HepG2 (cell line): ENCODE measurements around the gene DHX8. TPM values are rescaled to one million over a fixed set of nuclear protein-coding genes. Genes with fewer than 3 reads are reported as not detected.

Source experiments
- ADNP ChIP-seq: sonication (generic); formaldehyde crosslinking; IDR thresholded peaks from 2 replicates; pipeline ENCODE4 v1.4.0; 2020; ENCODE audit warnings: missing genetic modification reagents
- CBX5 ChIP-seq: sonication (generic); formaldehyde crosslinking; IDR thresholded peaks from 2 replicates; pipeline ENCODE4 v1.4.0; 2020; ENCODE audit warnings: missing genetic modification reagents, borderline replicate concordance
- CEBPG ChIP-seq: IDR thresholded peaks from 2 replicates; pipeline ENCODE4 v1.6.1; 2016
- CHD2 ChIP-seq: IDR thresholded peaks from 2 replicates; pipeline ENCODE4 v1.6.1; 2011; ENCODE audit warnings: low read depth, low read length, improper control_type of control experiment
- CREB1 ChIP-seq, 2 experiments: fragments of 450-650 bp in 1 of 2; IDR thresholded peaks; 2 replicates each; pipeline ENCODE4 v1.6.1; 2016 to 2017; ENCODE audit warnings: control low read depth in 1 of 2, mild to moderate bottlenecking in 1 of 2, missing compliant biosample characterization in 1 of 2, missing genetic modification characterization in 1 of 2
- FOXO4 ChIP-seq: sonication (generic); formaldehyde crosslinking; conservative IDR thresholded peaks from 2 replicates; pipeline ENCODE4 v1.8.1; 2023; ENCODE audit warnings: missing genetic modification reagents
- HDAC1 ChIP-seq: sonication (generic); formaldehyde crosslinking; IDR thresholded peaks from 2 replicates; pipeline ENCODE4 v1.5.1; 2020; ENCODE audit warnings: mild to moderate bottlenecking, missing genetic modification reagents
- HMGXB4 ChIP-seq, 2 experiments: sonication (generic) in 1 of 2; formaldehyde crosslinking in 1 of 2; IDR thresholded peaks; 2 replicates each; pipeline versions ENCODE4 v1.4.0 to v1.6.1; 2018 to 2020; ENCODE audit warnings: missing genetic modification reagents in 2 of 2, borderline replicate concordance in 1 of 2, low read depth in 1 of 2, mild to moderate bottlenecking in 1 of 2, missing biosample characterization in 1 of 2
- JUND ChIP-seq: sonication (generic); formaldehyde crosslinking; IDR thresholded peaks from 2 replicates; pipeline ENCODE4 v1.8.0; 2022; ENCODE audit warnings: mild to moderate bottlenecking, missing genetic modification reagents
- KMT2B ChIP-seq: IDR thresholded peaks from 2 replicates; pipeline ENCODE4 v1.6.1; 2016; ENCODE audit warnings: missing genetic modification reagents, missing compliant biosample characterization
- MEIS1 ChIP-seq: sonication (generic); formaldehyde crosslinking; IDR thresholded peaks from 2 replicates; pipeline ENCODE4 v1.9.0; 2021; ENCODE audit warnings: mild to moderate bottlenecking, missing genetic modification reagents, moderate library complexity, borderline replicate concordance
- MYPOP ChIP-seq: sonication (generic); formaldehyde crosslinking; IDR thresholded peaks from 2 replicates; pipeline ENCODE4 v1.8.1; 2023; ENCODE audit warnings: mild to moderate bottlenecking, moderate library complexity, missing genetic modification reagents
- NFE2 ChIP-seq: sonication (generic); formaldehyde crosslinking; IDR thresholded peaks from 2 replicates; pipeline ENCODE4 v1.4.0; 2020; ENCODE audit warnings: missing genetic modification reagents
- ONECUT2 ChIP-seq: sonication (generic); formaldehyde crosslinking; IDR thresholded peaks from 2 replicates; pipeline ENCODE4 v1.4.0; 2020; ENCODE audit warnings: missing genetic modification reagents
- POLR2A ChIP-seq, 2 experiments: IDR thresholded peaks; 2 replicates each; pipeline ENCODE4 v1.6.1; 2011; ENCODE audit warnings: low read depth in 2 of 2, low read length in 2 of 2, mild to moderate bottlenecking in 1 of 2, moderate library complexity in 1 of 2; ENCODE audit not compliant: insufficient read depth in 1 of 2
- SNRNP70 ChIP-seq: fragments of 200-400 bp; formaldehyde crosslinking; IDR thresholded peaks from 2 replicates; pipeline ENCODE4 v1.6.1; 2017; ENCODE audit warnings: mild to moderate bottlenecking, low read depth, low read length, moderate library complexity
- ZBTB21 ChIP-seq: sonication (generic); formaldehyde crosslinking; IDR thresholded peaks from 2 replicates; pipeline ENCODE4 v1.4.0; 2020; ENCODE audit warnings: missing genetic modification reagents
- ZNF205 ChIP-seq: IDR thresholded peaks from 2 replicates; pipeline ENCODE4 v1.6.1; 2018; ENCODE audit warnings: missing biosample characterization, missing genetic modification reagents
- ZNF207 ChIP-seq: fragments of 450-650 bp; IDR thresholded peaks from 2 replicates; pipeline ENCODE4 v1.6.1; 2016; ENCODE audit warnings: antibody characterized with exemption, borderline replicate concordance
- ZNF430 ChIP-seq: sonication (generic); formaldehyde crosslinking; IDR thresholded peaks from 2 replicates; pipeline ENCODE4 v1.9.0; 2021; ENCODE audit warnings: mild to moderate bottlenecking, missing genetic modification reagents
- ZNF609 ChIP-seq: sonication (generic); formaldehyde crosslinking; IDR thresholded peaks from 2 replicates; pipeline ENCODE4 v1.4.0; 2020; ENCODE audit warnings: mild to moderate bottlenecking, missing genetic modification reagents, borderline replicate concordance
- ZNF691 ChIP-seq: sonication (generic); formaldehyde crosslinking; IDR thresholded peaks from 2 replicates; pipeline ENCODE4 v1.4.0; 2020; ENCODE audit warnings: missing genetic modification reagents, low read depth, mild to moderate bottlenecking, borderline replicate concordance
- ZNF792 ChIP-seq: IDR thresholded peaks from 2 replicates; pipeline ENCODE4 v1.6.1; 2016
- polyA plus RNA-seq, 8 experiments: library from polyadenylated mRNA; depleted of rRNA in 3 of 8; stranded (reverse) in 7 of 8; unstranded in 1 of 8; fragments of >200 nt; fragmentation: Illumina TruSeq in 4 of 8; extraction: Trizol in 4 of 8; gene quantifications; 2 replicates each; pipeline versions ENCODE4 v1.2.1 to v1.2.3, GENCODE V29; 2011 to 2016; ENCODE audit warnings: low read depth in 4 of 8, missing spikeins in 1 of 8, mixed read lengths in 1 of 8; ENCODE audit not compliant: insufficient read depth in 1 of 8
- total RNA-seq, 5 experiments: library from RNA; depleted of rRNA; stranded (reverse); fragments of >200 nt; fragmentation: Illumina TruSeq; extraction: Trizol; gene quantifications; 2 replicates each; pipeline ENCODE4 v1.2.3, GENCODE V29; 2016; ENCODE audit warnings: low read depth in 1 of 5

Gene DHX8
- total and polyA plus RNA-seq, 2 of the 13 experiments (the other 11 are each of a cell fraction or from before 2014, with no cell fraction given), result 24.8 to 48.9 TPM

GRCh38 chr17:43531082-43531378 is 47.3 kb downstream of the DHX8 start (continued):
- TF ChIP-seq MYPOP (CRISPR knock-in tag) (no peak; the same call in 1 of the 2 replicates), ZNF609 (CRISPR knock-in tag) (no peak), MEIS1 (no peak), HDAC1 (CRISPR knock-in tag) (no peak; the same call in 1 of the 2 replicates), NFE2 (CRISPR knock-in tag) (no peak), CHD2 (no peak), ZNF792 (no peak), POLR2A (IDR thresholded peaks at IDR 0.05; ENCODE audit: insufficient read depth in 1 of 2, low read depth in 2 of 2, low read length in 2 of 2) (no peak), HMGXB4 (CRISPR knock-in tag; IDR thresholded peaks at IDR 0.05; ENCODE audit: borderline replicate concordance in 1 of 2, low read depth in 1 of 2) (0 out of 4 replicates have a peak, but pooled peaks of 1 of the 2 experiments have one; percentile 21), ZNF205 (0 out of 2 replicates have a peak, but pooled peaks have one; percentile 7), SNRNP70 (no peak), ZNF207 (no peak), CEBPG (CRISPR knock-in tag) (no peak), CREB1 (IDR thresholded peaks at IDR 0.05) (no peak), CREB1 (CRISPR knock-in tag; IDR thresholded peaks at IDR 0.05) (no peak), FOXO4 (CRISPR knock-in tag) (no peak), ADNP (CRISPR knock-in tag) (no peak), KMT2B (CRISPR knock-in tag) (no peak), ZNF691 (CRISPR knock-in tag) (no peak), JUND (CRISPR knock-in tag) (no peak), ONECUT2 (CRISPR knock-in tag) (no peak), ZNF430 (CRISPR knock-in tag) (no peak; the same call in 1 of the 2 replicates), ZBTB21 (no peak), CBX5 (peak; percentile 2; the same call in 1 of the 2 replicates)
